Stimulated activated CD4-positive, alpha-beta T cell treated with anti-CD3 and anti-CD28 coated beads, Interleukin-12 subunit alpha, Interleukin-12 subunit beta, amount 100 ng/mL, for 24 hours (primary cell): ENCODE measurements around the gene VSIG10.
"Not testable (repeated sequence)": the region's sequence is repeated elsewhere in the genome, so short reads cannot be mapped to it uniquely, and the experiment has no call there.

ENCODE experiments used
- DNase-seq, 2 experiments: peaks; one replicate each; pipeline ENCODE4 v3.0.0-alpha.2; 2020; ENCODE audit warnings: low read depth in 2 of 2

VSIG10 gene, protein sequence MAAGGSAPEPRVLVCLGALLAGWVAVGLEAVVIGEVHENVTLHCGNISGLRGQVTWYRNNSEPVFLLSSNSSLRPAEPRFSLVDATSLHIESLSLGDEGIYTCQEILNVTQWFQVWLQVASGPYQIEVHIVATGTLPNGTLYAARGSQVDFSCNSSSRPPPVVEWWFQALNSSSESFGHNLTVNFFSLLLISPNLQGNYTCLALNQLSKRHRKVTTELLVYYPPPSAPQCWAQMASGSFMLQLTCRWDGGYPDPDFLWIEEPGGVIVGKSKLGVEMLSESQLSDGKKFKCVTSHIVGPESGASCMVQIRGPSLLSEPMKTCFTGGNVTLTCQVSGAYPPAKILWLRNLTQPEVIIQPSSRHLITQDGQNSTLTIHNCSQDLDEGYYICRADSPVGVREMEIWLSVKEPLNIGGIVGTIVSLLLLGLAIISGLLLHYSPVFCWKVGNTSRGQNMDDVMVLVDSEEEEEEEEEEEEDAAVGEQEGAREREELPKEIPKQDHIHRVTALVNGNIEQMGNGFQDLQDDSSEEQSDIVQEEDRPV

DNA sequence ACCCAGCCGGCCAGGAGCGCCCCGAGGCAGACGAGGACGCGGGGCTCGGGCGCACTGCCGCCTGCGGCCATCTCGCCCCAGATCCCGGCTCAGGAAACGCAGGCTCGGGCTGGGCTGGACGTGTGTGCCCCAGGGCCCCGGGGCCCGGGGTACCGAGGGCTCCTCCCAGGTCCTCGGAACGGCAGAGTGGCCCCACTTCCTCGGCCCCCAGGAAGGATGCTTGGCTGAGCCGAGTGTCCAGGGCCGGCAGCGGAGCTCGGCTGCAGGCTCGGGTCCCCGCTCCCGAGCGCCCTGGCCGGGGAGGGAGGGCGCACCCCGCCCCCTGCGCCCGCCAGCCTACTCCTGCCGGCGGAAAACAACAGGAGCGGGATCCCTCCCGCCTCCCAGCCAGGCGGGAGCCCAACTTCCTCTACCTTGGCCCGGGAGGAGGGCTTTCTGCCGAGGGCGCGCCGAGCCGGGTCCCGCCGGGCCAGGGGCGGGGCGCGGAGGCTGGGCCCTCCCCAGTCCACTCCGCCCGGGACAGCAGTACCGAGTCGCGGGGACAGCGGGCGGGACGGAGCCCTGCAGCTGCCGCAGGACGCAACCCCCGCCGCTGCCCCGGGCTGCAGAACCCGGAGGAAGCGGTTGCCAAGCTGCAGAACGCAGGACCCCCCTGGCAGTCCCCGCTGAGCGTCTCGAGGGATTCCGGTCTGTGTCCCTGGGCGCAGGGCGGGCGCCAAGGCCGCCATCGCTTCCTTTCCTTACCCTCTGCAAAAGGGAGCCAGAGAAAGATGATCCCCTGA is at the start of gene VSIG10:
VSIG10 (minus strand) TSS at position 411 of the 782 bp plus-strand sequence; CDS start at position 71, 340 bp downstream.
- peak in 1 of 2 experiments; percentile 12 for DNase-seq

DNA sequence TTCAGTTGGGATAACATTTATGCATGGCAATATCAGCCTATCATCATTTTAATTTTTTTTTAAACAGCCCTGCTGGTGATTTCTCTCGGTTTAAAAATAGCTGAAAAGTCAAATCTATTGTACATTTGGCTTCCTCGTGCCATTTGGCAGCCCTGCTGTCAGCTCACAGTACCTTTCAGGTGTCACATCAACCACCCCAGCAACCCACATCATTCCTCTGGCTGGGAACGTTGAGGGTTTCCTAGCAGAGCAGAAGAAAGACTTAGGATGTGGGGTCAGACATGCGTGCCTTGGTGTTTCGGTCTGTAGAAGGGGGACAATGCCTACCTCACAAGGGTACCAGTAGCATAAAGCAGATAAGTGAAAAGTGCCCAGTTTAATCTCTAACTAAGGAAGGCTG is 47.9 kb upstream of the VSIG10 start:
- DNase-seq, result no peak

DNA sequence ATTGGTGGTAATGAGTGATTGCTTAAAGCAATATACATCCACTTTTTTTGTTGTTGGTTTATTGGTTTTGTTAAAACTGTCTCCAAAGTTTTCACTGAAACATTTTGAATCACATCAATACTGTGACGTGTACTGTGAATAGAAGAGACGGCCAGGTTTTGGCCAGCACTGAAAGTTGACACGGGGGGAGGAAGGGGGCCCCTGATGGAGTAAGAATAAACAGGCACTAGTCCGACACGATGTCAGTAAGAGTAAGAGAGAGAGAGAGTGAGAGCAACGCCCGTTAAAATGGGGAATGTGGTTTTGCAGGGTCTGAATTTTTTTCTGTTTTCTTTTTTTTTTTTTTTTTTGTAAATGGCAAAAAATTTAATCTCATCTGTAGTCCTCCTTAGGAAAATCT is 46.8 kb upstream of the VSIG10 start:
- no peak for DNase-seq

DNA sequence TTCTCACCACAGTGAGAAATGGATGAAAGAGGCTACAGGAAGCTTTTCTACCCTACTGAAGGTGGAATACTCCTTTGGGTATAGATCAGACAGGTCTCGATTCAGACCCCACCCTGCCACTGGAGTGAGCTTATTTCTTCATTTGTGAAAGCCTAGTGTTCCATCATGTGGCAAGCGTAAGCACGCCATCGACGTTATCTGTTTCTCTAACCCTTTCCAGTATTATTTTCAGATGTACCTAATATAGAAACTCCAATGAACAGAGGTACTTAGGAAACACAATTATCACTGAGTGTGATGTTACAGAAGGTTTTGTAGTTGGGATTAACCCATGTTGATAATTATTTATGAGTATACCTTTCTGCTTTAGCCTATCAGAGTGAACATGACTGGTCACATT is 44.5 kb upstream of the VSIG10 start:
- DNase-seq, result no peak

DNA sequence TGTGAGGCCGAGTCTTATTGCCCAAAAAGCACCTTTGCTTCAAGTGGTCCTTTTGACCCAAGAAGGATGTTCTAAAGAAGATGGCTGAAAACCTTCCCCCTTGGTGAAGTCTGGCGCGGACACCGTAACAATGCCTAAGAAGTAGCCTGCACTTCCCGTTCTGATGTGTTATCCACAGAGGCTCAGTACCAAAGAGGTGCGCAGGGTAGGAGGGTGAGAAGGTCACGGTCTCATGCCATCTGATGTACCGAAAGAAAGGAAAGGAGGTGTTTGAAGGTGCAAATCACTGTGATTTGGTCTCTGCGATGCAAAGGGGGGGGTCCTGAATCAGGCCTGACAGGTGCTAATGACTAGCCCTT is 42.0 kb upstream of the VSIG10 start:
- no peak for DNase-seq

DNA sequence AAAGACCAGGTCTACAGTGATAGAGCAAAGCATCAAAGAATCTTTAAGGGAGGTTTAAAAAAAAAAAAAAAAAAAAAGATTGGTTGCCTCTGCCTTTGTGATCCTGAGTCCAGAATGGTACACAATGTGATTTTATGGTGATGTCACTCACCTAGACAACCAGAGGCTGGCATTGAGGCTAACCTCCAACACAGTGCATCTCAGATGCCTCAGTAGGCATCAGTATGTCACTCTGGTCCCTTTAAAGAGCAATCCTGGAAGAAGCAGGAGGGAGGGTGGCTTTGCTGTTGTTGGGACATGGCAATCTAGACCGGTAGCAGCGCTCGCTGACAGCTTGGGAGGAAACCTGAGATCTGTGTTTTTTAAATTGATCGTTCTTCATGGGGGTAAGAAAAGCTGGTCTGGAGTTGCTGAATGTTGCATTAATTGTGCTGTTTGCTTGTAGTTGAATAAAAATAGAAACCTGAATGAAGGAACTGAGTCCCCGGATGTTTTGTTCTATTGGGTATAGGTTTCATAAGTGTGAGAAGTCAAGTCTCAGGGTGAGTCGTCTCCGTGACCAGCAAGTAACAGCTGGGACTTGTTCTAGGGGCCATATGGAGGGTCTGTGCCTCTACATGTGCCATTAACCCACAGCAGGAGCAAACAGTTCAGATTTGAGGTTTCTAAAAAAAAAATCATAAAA is 41.4 kb upstream of the VSIG10 start:
- DNase-seq, result no peak

DNA sequence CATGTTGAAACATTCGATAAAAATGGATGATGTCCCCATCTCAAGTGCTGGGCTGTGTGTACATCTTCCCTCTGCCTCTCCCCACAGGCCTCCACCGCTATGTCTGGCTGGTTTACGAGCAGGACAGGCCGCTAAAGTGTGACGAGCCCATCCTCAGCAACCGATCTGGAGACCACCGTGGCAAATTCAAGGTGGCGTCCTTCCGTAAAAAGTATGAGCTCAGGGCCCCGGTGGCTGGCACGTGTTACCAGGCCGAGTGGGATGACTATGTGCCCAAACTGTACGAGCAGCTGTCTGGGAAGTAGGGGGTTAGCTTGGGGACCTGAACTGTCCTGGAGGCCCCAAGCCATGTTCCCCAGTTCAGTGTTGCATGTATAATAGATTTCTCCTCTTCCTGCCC is 40.7 kb upstream of the VSIG10 start:
- no peak for DNase-seq

DNA sequence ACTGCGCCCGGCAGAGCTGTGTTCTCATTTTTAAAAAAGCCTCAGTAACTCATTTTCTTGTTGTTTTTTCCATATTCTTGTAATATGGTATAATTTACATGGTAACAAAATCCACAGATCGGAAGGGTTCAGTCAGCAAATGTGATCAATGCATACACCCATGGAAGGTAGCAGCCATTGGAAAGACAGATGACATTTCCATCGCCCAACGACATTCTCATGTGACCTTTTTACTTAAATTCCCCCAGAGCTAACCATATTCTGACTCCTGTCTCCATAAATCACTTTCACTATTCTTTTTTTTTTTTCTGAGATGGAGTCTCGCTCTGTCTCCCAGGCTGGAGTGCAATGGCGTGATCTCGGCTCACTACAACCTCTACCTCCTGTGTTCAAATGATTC is 37.0 kb upstream of the VSIG10 start:
- no peak for DNase-seq

DNA sequence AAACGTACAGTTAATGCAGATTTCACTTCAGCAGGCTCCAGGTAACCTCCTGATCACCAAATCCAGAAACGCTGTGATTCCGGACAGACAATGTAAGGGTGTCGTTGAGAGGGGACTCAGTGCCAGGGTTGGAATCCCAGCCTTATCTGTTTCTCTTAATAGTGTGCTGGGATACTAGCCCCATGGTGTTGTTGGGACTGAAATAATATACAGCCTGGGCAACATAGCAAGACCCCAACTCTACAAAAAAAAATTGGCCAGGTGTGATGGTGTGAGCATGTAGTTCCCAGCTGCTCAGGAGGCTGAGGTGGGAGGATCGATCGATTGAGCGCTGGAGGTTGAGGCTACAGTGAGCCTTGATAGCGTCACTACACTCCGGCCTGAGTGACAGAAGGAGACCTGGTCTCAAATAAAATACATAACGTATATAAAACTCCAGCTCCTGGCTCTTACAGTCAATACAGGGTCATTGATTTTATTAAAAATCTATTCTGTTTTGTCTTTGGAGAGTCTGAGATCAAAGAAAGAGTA is 33.4 kb upstream of the VSIG10 start:
- DNase-seq, result no peak

DNA sequence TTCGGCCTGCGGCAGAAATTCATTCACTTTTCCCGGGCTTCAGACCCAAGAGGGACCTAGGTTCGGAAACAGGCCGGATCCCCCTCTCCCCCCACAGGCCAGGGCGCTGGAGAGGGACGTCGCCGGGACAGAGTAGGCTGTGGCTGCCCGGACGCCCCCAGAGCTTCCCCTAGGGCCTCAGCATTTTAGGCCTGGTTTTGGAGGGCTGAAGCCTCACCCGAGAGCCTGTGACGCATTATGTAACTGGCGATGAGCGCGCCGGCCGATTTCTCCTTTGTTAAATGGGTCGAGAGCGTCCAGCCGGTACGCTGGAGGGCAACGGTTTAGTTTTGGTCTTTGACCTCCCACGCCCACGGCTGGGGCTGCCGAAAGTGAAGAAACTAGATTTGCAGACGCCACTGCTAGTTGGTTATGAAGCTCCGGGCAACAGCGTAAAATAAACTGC is 32.8 kb upstream of the VSIG10 start:
- peak in 1 of 2 experiments; percentile 24 for DNase-seq

DNA sequence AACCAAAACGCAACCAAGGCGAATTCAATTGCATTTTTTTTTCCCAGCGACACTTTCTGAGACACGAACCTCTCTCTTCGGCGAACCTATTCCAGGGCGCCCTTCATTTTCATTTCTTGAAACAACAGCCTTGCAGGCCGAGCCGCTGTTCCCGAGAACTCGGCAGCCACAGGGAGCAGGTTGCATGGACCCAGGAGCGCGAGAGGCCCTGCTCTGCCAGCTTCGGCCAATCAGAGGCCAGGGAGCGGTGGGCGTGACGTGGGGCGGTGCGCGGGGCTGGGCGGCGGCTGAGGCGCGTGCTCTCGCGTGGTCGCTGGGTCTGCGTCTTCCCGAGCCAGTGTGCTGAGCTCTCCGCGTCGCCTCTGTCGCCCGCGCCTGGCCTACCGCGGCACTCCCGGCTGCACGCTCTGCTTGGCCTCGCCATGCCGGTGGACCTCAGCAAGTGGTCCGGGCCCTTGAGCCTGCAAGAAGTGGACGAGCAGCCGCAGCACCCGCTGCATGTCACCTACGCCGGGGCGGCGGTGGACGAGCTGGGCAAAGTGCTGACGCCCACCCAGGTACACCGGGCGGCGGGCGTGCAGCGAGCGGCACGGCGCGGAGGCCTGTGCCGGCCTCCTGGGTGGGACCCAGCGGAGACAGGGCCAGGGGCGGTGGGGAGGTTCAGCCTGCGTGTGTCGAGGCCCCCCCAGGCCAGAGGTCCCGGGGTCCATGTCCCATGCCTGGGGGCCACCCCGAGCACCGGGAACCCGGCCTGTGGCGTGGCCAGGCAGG is 32.2 kb upstream of the VSIG10 start, which contains the start of gene PEBP1:
PEBP1 (plus strand) TSS at position 337 of the 771 bp plus-strand sequence; CDS start at position 423, 86 bp downstream.
- peak; percentile 89 to 95 for DNase-seq

DNA sequence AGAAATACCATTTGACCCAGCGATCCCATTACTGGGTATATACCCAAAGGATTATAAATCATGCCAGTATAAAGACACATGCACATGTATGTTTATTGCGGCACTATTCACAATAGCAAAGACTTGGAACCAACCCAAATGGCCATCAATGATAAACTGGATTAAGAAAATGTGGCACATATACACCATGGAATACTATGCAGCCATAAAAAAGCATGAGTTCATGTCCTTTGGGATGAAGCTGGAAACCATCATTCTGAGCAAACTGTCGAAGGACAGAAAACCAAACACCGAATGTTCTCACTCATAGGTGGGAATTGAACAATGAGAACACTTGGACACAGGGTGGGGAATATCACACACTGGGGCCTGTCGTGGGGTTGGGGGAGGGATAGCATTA is 25.6 kb upstream of the VSIG10 start:
- not testable (repeated sequence) for DNase-seq

DNA sequence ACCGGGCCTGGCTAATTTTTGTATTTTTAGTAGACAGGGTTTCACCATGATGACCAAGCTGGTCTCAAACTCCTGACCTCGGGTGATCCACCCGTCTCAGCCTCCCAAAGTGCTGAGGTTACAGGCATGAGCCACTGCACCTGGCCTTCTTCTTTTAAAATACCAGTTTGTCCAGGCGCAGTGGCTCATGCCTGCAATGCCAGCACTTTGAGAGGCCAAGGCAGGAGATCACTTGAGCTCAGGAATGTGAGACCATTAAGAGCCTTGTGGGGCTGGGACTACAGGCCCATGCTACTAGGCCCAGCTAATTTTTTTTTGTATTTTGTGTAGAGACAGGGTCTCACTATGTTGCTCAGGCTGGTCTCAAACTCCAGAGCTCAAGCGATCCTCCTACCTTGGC is 24.1 kb upstream of the VSIG10 start:
- no peak for DNase-seq

DNA sequence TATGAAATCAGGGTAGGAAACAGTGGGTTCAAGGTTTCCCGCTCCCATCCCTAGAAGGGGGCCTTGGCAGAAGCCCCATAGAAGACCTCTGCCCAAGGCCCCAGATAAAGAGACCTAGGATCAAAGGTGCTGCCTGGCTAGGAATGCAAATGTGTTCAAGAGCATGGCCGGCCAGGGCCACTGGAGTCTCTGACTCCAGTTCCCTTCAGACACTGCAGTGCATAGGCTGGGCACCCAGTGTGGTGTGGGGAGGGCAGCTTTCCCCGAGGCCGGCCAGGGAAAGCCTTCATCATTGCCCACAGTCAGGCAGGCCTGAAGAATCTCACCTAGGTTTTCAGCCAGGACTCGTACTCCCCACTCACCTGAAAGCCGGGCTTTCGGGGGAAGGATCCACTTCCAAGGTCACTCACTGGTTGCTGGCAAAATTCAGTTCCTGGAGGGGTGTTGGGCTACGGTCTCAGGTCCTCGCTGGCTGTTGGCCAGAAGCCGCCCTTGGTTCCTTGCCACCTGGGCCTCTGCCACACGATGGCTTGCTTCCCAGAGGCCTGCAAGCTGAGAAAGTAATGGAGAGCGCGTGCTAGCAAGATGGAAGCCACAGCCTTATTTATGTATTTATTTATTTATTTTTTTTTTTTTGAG is 22.4 kb upstream of the VSIG10 start:
- DNase-seq, result no peak

DNA sequence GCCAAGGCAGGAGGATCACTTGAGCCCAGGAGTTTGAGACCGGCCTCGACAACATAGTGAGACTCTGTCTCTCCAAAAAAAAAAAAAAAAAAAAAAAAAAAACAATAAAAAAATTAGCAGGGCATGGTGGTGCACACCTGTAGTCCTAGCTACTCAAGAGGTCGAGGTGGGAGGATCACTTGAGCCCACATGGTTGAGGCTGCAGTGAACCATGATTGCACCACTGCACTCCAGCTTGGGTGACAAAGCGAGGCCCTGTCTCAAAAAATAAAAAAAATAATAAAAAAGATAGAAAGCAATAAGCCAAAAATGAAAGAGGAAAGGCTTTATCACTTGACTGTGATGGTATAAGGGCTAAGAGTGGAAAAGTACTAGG is 21.9 kb upstream of the VSIG10 start:
- DNase-seq, result no peak

DNA sequence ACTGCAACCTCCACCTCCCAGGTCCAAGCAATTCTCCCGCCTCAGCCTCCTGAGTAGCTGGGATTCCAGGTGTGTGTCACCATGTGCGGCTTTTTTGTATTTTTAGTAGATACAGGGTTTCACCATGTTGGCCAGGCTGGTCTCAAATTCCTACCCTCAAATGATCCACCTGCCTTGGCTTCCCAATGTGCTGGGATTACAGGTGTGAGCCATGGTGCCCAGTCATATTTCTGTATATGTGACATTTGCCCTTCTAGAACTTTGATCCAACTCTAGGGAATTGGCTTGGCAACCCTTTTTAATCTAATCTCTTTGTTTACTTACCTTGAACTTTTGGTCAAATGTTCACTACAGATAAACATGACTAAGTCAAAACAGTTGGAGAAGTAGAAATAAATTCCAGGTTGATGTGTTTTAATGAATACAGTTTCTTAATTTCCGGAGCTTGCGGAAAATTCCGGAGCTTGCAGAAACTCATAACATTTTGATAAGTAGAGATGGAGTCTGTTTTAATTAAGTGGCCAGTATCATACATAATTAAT is 20.6 kb upstream of the VSIG10 start:
- no peak for DNase-seq

DNA sequence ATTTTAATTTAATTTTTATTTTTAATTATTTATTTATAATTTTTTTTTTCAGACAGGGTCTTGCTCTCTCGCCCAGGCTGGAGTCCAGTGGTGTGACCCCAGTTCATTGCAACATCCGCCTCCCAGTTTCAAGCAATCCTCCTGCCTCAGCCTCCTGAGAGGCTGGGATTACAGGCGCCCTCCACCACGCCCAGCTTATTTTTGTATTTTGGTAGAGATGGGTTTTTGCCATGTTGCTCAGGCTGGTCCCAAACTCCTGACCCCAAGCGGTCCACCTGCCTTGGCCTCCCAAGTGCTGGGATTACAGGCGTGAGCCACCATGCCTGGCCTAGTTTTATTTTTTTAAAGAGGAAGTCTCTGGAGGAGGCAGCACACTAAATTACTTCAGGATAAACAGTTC is 18.5 kb upstream of the VSIG10 start:
- DNase-seq, result no peak

DNA sequence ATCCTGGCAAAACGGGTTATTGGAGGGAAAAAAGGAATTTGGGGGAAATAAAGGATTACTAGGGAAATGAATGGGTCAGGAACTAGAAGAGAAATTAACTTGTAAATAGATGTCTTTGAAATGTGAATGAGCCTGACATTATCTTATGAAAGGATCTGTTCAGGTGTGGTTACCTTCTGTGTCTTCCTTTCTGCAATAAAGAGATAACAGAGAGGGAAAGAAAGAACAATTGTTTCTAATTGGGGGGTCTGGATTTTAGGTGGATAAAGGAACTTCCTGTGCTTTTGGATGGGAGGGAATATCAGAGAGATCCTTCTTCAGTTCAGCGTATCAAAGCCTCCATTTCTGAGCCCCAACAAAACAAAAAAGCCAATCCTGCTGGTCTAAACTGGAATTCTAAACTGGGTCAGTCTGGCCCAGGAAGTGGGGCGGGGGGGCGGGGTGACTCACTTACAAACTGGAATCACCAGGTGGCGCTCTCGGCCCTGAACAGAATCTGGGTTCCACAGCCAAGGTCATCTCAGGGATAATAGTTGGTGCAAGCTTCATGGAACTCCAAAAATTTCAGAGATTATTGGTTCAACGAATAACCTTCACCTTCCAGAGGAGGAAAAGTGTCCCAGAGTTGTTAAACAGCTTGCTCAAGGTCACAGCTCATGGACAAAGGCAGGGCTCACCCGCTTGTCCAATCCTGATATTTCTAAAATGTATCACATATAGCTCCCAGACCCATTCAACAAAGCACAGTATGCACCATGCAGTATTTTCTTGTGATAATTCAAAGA is 17.0 kb upstream of the VSIG10 start:
- DNase-seq, result peak; percentile 31 to 59

DNA sequence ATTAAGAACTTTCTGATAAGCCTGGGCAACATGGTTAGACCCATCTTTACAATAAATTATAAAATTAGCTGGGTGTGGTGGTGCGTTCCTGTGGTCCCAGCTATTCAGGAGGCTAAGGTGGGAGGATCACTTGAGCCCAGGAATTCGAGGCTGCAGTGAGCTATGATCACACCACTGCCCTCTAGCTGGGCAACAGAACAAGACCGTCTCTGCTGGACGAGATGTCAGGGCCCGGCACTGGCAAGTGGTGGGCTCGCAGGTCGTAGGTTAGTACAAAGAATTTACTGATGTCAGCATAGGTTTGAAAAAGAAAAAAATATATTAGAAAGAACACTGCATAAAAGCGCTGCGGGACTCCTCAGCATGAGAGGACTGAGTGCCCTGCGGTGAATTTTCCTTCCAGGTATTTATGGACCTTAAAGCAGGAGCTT is 15.7 kb upstream of the VSIG10 start:
- DNase-seq, result no peak
